Kidney (tissue), 14 donors: Measurements from ENCODE around the gene MATR3. TPM values are rescaled to one million over a fixed set of nuclear protein-coding genes. Genes with fewer than 3 reads are reported as not detected.

ENCODE experiments used
- DNase-seq, 5 donors: peaks; one replicate each; pipeline ENCODE4 v3.0.0-alpha.2; 2013 to 2020
- FAIRE-seq: peaks from 2 replicates; lab custom pipeline; 2012; peaks lifted over from hg19 to GRCh38; lab: Jason Lieb, UNC
- H3K27ac ChIP-seq, 2 donors: one replicate each; pipeline ENCODE4 v1.7.0; 2013; ENCODE audit warnings: low read depth in 2 of 2, low read length in 2 of 2, inconsistent platforms in 1 of 2
- H3K27me3 ChIP-seq: one replicate; pipeline ENCODE4 v1.7.1; 2013; ENCODE audit warnings: low read length, inconsistent platforms; ENCODE audit not compliant: control insufficient read depth, insufficient read depth
- H3K36me3 ChIP-seq, 3 donors: one replicate each; pipeline versions ENCODE4 v1.7.0 to v1.7.1; 2013; ENCODE audit warnings: low read length in 3 of 3, control low read depth in 1 of 3, inconsistent platforms in 1 of 3; ENCODE audit not compliant: insufficient read depth in 3 of 3, control insufficient read depth in 2 of 3
- H3K4me1 ChIP-seq, 3 donors: one replicate each; pipeline versions ENCODE4 v1.7.0 to v1.7.1; 2013; ENCODE audit warnings: low read length in 3 of 3, inconsistent platforms in 1 of 3, low read depth in 1 of 3; ENCODE audit not compliant: control insufficient read depth in 2 of 3, insufficient read depth in 2 of 3
- H3K4me3 ChIP-seq, 3 donors: one replicate each; pipeline versions ENCODE4 v1.7.0 to v1.8.1; 2013; ENCODE audit warnings: low read length in 3 of 3, control low read depth in 1 of 3, inconsistent platforms in 1 of 3
- H3K9ac ChIP-seq, 3 donors: one replicate each; pipeline versions ENCODE4 v1.7.0 to v1.7.1; 2013; ENCODE audit warnings: low read length in 3 of 3, control low read depth in 1 of 3, inconsistent platforms in 1 of 3
- H3K9me3 ChIP-seq, 3 donors: one replicate each; pipeline versions ENCODE4 v1.7.0 to v1.7.1; 2013; ENCODE audit warnings: low read length in 3 of 3, control low read depth in 1 of 3, inconsistent platforms in 1 of 3; ENCODE audit not compliant: control insufficient read depth in 2 of 3, insufficient read depth in 1 of 3
- intact Hi-C: fragments of 100-400 bp; cut with DNase I; formaldehyde crosslinking; loops from one replicate; pipeline ENCODE4 v1.11.1; 2022
- polyA plus RNA-seq: library from polyadenylated mRNA; stranded (reverse); fragments of 350-450 nt; fragmentation: Illumina TruSeq; extraction: RNeasy Lipid Tissue Mini Kit (QIAGEN cat#74804); gene quantifications from one replicate; pipeline ENCODE4 v1.2.3, GENCODE V29; 2014; ENCODE audit warnings: low read depth, low replicate concordance; ENCODE audit not compliant: insufficient read depth
- total RNA-seq: library from RNA; stranded (reverse); fragmentation: NEBNext Ultra II Directional; extraction: Animal tissue kit (Norgen Biotek cat#: 25700); gene quantifications from one replicate; pipeline ENCODE4 v1.2.1, GENCODE V29; 2021
- TF ChIP-seq, protein P1 (sequence below): IDR thresholded peaks from 3 replicates; pipeline ENCODE4 v1.5.1; 2012; ENCODE audit warnings: mild to moderate bottlenecking, moderate library complexity, borderline replicate concordance; ENCODE audit not compliant: insufficient read depth; ENCODE audit errors: extremely low read depth
- donor health status: control.
- donor health status: control.
- donor health status: control.
- donor health status: control.
- donor health status: control.
- donor health status: DM: yes; HTN: yes; CAD: no.
- donor health status: Normal renal cell carcinoma (clear cell type).

The MATR3 gene
- total and polyA plus RNA-seq, 2 donors from 2014 or later: 124 to 215 TPM

DNA sequence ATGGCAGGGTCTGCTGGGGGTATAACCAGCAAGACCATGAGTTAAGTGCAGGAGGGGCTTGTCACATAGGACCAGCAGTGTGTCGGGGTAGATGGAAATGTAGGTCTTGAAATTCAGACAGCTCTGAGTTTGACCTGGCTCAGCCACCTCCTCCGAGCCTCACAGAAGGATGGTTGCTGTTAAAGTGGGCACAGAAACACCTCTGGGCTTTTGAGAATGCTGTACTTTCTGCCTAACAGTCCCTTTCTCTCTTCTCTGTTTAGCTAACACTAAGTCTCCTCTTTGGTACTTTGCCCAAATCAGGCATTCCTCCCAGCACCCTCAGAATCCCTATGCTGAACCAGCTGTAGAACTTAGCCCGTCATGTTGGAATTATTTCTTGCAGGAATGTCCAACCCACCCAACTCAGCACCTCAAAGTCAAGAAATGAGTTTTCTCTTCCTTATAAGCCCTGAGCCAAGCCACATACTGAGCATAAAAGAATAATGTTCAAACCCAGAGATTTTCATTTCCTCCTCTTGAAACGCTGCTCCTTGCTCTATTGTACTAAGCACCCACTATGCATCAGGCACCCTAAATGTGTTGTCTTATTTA is 41.7 kb upstream of the MATR3 start:
- intact Hi-C loops: no loop called here
- Histone ChIP-seq H3K27ac (no peak overlapping the region), H3K4me3 (no peak overlapping the region), H3K27me3 (no peaks in the 10 kb centered on the region), H3K4me1 (no peaks in the 10 kb centered on the region), H3K9ac (no peak overlapping the region), H3K9me3 (no peaks in the 10 kb centered on the region), H3K36me3 (no peaks in the 10 kb centered on the region)
- FAIRE-seq (no peak), DNase-seq (no peak)
- TF ChIP-seq, protein P1, sequence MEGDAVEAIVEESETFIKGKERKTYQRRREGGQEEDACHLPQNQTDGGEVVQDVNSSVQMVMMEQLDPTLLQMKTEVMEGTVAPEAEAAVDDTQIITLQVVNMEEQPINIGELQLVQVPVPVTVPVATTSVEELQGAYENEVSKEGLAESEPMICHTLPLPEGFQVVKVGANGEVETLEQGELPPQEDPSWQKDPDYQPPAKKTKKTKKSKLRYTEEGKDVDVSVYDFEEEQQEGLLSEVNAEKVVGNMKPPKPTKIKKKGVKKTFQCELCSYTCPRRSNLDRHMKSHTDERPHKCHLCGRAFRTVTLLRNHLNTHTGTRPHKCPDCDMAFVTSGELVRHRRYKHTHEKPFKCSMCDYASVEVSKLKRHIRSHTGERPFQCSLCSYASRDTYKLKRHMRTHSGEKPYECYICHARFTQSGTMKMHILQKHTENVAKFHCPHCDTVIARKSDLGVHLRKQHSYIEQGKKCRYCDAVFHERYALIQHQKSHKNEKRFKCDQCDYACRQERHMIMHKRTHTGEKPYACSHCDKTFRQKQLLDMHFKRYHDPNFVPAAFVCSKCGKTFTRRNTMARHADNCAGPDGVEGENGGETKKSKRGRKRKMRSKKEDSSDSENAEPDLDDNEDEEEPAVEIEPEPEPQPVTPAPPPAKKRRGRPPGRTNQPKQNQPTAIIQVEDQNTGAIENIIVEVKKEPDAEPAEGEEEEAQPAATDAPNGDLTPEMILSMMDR: no peak

DNA sequence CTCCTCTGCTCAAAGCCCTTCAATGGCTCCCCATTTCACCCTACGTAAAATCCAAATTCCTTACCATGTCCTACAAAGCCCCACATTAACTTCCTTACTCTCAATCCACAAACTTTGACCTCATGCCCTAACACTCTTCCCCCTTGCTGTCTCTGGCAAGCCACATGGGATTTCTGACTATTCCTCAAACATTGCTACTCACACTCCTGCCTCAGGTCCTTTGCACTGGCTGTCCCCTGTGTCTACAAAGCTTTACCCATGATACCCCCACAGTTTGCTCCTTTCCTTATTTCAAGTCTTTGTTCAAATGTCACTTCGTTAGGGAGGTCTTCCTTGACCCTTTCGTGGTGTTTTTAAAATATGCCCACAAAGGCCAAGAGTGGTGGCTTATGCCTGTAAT is 40.4 kb upstream of the MATR3 start:
- DNase-seq (no peak), FAIRE-seq (no peak)
- intact Hi-C loops: no loop called here
- H3K9me3 ChIP-seq: no peaks in the 10 kb centered on the region
- TF ChIP-seq, protein P1: no peak
- H3K4me1 ChIP-seq: no peaks in the 10 kb centered on the region
- no peaks in the 10 kb centered on the region for H3K36me3 ChIP-seq
- H3K4me3 ChIP-seq: no peak overlapping the region
- no peak overlapping the region for H3K9ac ChIP-seq
- H3K27me3 ChIP-seq: no peaks in the 10 kb centered on the region
- H3K27ac ChIP-seq: no peak overlapping the region

DNA sequence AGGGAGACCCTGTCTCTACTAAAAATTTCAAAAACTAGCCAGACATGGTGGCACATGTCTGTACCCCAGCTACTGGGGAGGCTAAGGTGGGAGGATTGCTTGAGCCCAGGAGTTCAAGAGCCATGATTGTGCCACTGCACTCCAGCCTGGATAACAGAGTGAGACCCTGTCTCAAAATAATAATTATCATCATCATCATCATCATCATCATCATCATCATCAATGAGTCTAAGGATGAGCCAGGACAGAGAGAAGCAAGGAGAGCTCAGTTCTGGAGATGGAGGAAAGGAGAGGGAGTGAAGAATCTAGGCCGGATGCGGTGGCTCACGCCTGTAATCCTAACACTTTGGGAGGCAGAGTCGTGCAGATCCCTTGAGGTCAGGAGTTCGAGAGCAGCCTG is 36.7 kb upstream of the MATR3 start:
- Histone ChIP-seq H3K27ac (no peak overlapping the region), H3K4me3 (no peak overlapping the region), H3K9me3 (no peaks in the 10 kb centered on the region), H3K9ac (no peak overlapping the region), H3K4me1 (no peaks in the 10 kb centered on the region), H3K36me3 (no peaks in the 10 kb centered on the region), H3K27me3 (no peaks in the 10 kb centered on the region)
- FAIRE-seq (no peak), DNase-seq (no peak)
- intact Hi-C loops: no loop called here
- TF ChIP-seq, protein P1: no peak

DNA sequence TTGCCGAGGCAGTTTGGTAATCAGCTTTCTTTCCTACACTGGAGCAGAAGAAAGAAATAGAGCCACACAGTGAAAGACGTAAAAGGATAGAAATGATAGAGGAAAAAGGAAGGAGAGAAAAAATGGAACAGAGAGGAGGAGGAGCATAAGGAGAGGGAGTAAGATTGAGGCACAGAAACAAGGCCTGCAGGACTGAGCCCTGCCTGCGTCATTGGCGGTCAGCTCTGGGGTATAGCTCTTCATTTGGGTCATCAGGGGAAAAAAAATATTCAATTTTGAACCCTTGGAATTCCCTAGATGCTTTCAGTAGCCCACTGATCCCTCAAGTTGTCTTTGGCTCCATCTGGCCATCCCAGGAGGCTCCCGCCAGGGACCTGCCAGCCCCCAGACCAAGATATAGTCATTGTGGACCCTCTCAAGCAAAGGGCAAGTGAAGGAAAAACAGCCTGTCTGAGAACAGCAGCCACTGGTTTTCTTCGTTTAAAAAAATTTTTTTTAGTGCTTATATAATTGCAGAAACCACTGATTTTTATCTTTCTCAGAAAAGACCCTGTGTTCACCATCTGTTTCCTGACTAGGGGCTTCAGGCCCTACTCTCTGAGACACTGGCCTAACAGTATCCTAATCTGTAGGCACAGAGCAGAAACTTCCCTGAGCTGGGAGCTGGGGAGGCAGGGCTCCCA is 31.3 kb upstream of the MATR3 start:
- FAIRE-seq (no peak), DNase-seq (no peak)
- no peaks in the 10 kb centered on the region for H3K36me3 ChIP-seq
- H3K27me3 ChIP-seq: no peaks in the 10 kb centered on the region
- intact Hi-C loops: no loop called here
- H3K4me3 ChIP-seq: no peak overlapping the region
- TF ChIP-seq, protein P1: no peak
- H3K27ac ChIP-seq: no peak overlapping the region
- H3K9me3 ChIP-seq: no peaks in the 10 kb centered on the region
- H3K9ac ChIP-seq: no peak overlapping the region
- H3K4me1 ChIP-seq: no peaks in the 10 kb centered on the region
